ENCODE measurements around the gene GALNT3. TPM values are rescaled to one million over a fixed set of nuclear protein-coding genes. Genes with fewer than 3 reads are reported as not detected.

Gene GALNT3
- 10 to 100 TPM; 21.6 to 87.4 (median 38.4) TPM for polyA plus RNA-seq
- long read RNA-seq, donor 1: 0 reads
- long read RNA-seq, donor 2, transcript GALNT3-201 (11 exons, 3,868 nt): major isoform, 5 of 5 reads
- long read RNA-seq, donor 2, partial matches to known transcripts: 0 of 5 reads
- long read RNA-seq, donor 2, other reads (novel, unspliced or antisense): 0 of 5 reads
- long read RNA-seq, donor 3, partial matches to known transcripts: 18 of 21 reads
- long read RNA-seq, donor 3, other reads (novel, unspliced or antisense): 0 of 21 reads
- long read RNA-seq, donor 4, partial matches to known transcripts: 0 of 1 reads
- long read RNA-seq, donor 4, other reads (novel, unspliced or antisense): 0 of 1 reads
- long read RNA-seq, donor 5, partial matches to known transcripts: 5 of 6 reads
- long read RNA-seq, donor 5, other reads (novel, unspliced or antisense): 0 of 6 reads
- long read RNA-seq, donor 6, transcript GALNT3-201 (11 exons, 3,868 nt): major isoform, 9 of 15 reads
- long read RNA-seq, donor 6, partial matches to known transcripts: 5 of 15 reads
- long read RNA-seq, donor 6, other reads (novel, unspliced or antisense): 0 of 15 reads
- long read RNA-seq, donor 7: 0 reads
- long read RNA-seq, donor 8, partial matches to known transcripts: 0 of 1 reads
- long read RNA-seq, donor 8, other reads (novel, unspliced or antisense): 0 of 1 reads
- long read RNA-seq, donor 9, partial matches to known transcripts: 0 of 3 reads
- long read RNA-seq, donor 9, other reads (novel, unspliced or antisense): 0 of 3 reads
- long read RNA-seq, donor 10, transcript GALNT3-201 (11 exons, 3,868 nt): major isoform, 7 of 13 reads
- long read RNA-seq, donor 10, partial matches to known transcripts: 6 of 13 reads
- long read RNA-seq, donor 10, other reads (novel, unspliced or antisense): 0 of 13 reads

DNA sequence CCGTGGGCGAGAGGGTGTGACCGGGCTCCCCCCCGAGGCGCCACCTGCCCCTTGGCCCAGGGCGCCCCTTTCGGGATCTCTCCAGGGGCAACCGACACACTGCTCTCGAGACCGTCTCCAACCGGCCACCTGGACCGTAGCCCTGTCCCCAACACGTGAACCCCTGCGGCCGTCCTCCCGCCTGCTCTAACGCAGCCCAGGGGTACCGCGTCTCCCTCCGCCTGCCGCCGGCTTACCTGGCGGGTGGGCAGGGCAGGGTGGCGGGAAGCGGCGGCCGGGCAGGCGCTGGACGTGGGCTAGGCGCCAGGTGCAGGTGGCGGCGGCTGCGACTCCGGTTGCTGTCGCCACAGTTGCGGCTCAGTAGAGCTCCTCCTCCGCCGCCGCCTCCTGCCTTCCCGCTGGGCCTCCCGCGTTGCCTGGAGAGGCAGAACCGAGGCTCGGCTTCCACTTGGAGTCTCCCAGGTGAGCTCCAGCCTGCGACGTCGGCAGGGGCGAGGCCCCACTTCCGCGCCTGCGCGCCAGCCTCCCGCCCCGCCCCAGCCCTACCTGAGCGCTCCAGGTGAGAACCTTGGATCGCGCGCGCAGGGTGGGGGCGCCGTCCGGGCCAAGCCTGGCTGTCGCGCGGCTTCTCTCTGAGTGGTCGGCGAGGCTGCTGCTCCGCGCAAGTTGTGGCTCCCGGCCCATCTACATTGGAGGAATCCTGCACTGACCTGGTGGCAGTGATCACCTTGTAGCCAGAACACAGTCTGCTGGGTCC, at the start of gene GALNT3:
GALNT3 (minus strand) TSS at position 469 of the 757 bp plus-strand sequence. CDS start 23,547 bp downstream, outside the sequence.
- Histone ChIP-seq H3K9me3 (ENCODE audit: control insufficient read depth in 2 of 2, insufficient read depth in 1 of 2, low read depth in 1 of 2, low read length in 1 of 2) (no peaks in the 10 kb centered on the region), H3K27ac (ENCODE audit: low read depth in 1 of 3, low read length in 2 of 3) (peak within 1 kb of the TSS; percentile 96 to 97 (median 97)), H3K4me3 (ENCODE audit: low read depth in 1 of 3, low read length in 3 of 3) (peak within 1 kb of the TSS; percentile 68 to 96 (median 70)), H3K36me3 (ENCODE audit: control insufficient read depth in 3 of 3, insufficient read depth in 2 of 3, low read depth in 1 of 3, low read length in 3 of 3) (no peaks in the 10 kb centered on the region), H3K4me1 (ENCODE audit: control insufficient read depth in 3 of 3, insufficient read depth in 2 of 3, low read depth in 1 of 3, low read length in 2 of 3) (no peaks in the 10 kb centered on the region), H3K27me3 (ENCODE audit: control insufficient read depth in 3 of 3, insufficient read depth in 3 of 3, low read length in 3 of 3) (no peaks in the 10 kb centered on the region)
- FAIRE-seq (no peak), DNase-seq (peak; percentile 96 to 97)
- WGBS, 3 donors: 0 to 1% (median 1%) methylated on average over 52 to 70 of the region's 70 CpGs

- FAIRE-seq (no peak), DNase-seq (no peak)
- no peaks in the 10 kb centered on the region for H3K4me1 ChIP-seq (ENCODE audit: control insufficient read depth in 3 of 3, insufficient read depth in 2 of 3, low read depth in 1 of 3, low read length in 2 of 3)
- 80 to 100% (median 100%) methylated on average over 1 of the region's 1 CpG for WGBS, 3 donors
- no peak overlapping the region for H3K4me3 ChIP-seq (ENCODE audit: low read depth in 1 of 3, low read length in 3 of 3)
- no peaks in the 10 kb centered on the region for H3K27me3 ChIP-seq (ENCODE audit: control insufficient read depth in 3 of 3, insufficient read depth in 3 of 3, low read length in 3 of 3)
- H3K9me3 ChIP-seq (ENCODE audit: control insufficient read depth in 2 of 2, insufficient read depth in 1 of 2, low read depth in 1 of 2, low read length in 1 of 2): no peaks in the 10 kb centered on the region
- no peak overlapping the region for H3K27ac ChIP-seq (ENCODE audit: low read depth in 1 of 3, low read length in 2 of 3)
- H3K36me3 ChIP-seq (ENCODE audit: control insufficient read depth in 3 of 3, insufficient read depth in 2 of 3, low read depth in 1 of 3, low read length in 3 of 3): no peaks in the 10 kb centered on the region
Observed at GRCh38 chr2:165843351-165843750, 49.3 kb upstream of the GALNT3 start.

- FAIRE-seq: no peak
- no peaks in the 10 kb centered on the region for H3K36me3 ChIP-seq (ENCODE audit: control insufficient read depth in 3 of 3, insufficient read depth in 2 of 3, low read depth in 1 of 3, low read length in 3 of 3)
- H3K4me3 ChIP-seq (ENCODE audit: low read depth in 1 of 3, low read length in 3 of 3): no peak overlapping the region
Observed at GRCh38 chr2:165840333-165840958, 46.4 kb upstream of the GALNT3 start.

DNA sequence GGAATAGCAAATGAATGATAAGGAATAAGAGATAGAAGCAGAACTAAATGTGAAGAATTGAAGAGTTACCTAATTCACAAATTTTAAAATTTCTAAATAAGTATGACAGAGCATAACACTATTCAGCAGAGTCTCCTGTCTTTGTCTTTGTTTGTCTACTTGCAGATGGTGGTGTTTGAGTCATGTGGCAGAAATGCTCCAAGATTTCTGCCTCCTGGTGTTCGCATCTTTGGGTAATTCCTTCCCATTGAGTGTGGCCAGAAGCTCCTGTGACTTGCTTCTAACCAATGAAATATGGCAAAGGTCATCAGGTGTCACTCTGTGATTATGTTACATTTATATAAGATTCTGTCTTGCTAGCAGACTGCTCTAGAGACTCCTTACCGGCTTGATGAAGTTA, 45.6 kb upstream of the GALNT3 start:
- H3K36me3 ChIP-seq (ENCODE audit: control insufficient read depth in 3 of 3, insufficient read depth in 2 of 3, low read depth in 1 of 3, low read length in 3 of 3): no peaks in the 10 kb centered on the region
- H3K4me1 ChIP-seq (ENCODE audit: control insufficient read depth in 3 of 3, insufficient read depth in 2 of 3, low read depth in 1 of 3, low read length in 2 of 3): no peaks in the 10 kb centered on the region
- no peak overlapping the region for H3K27ac ChIP-seq (ENCODE audit: low read depth in 1 of 3, low read length in 2 of 3)
- no peaks in the 10 kb centered on the region for H3K27me3 ChIP-seq (ENCODE audit: control insufficient read depth in 3 of 3, insufficient read depth in 3 of 3, low read length in 3 of 3)
- DNase-seq (no peak), FAIRE-seq (no peak)
- H3K4me3 ChIP-seq (ENCODE audit: low read depth in 1 of 3, low read length in 3 of 3): no peak overlapping the region
- no peaks in the 10 kb centered on the region for H3K9me3 ChIP-seq (ENCODE audit: control insufficient read depth in 2 of 2, insufficient read depth in 1 of 2, low read depth in 1 of 2, low read length in 1 of 2)
- WGBS, 3 donors: 85 to 95% (median 87%) methylated on average over 2 of the region's 2 CpGs

More at GRCh38 chr2:165840333-165840958, 46.4 kb upstream of the GALNT3 start:
- DNase-seq: no peak
- Histone ChIP-seq H3K4me1 (ENCODE audit: control insufficient read depth in 3 of 3, insufficient read depth in 2 of 3, low read depth in 1 of 3, low read length in 2 of 3) (no peaks in the 10 kb centered on the region), H3K27ac (ENCODE audit: low read depth in 1 of 3, low read length in 2 of 3) (no peak overlapping the region), H3K27me3 (ENCODE audit: control insufficient read depth in 3 of 3, insufficient read depth in 3 of 3, low read length in 3 of 3) (no peaks in the 10 kb centered on the region), H3K9me3 (ENCODE audit: control insufficient read depth in 2 of 2, insufficient read depth in 1 of 2, low read depth in 1 of 2, low read length in 1 of 2) (no peaks in the 10 kb centered on the region)

GRCh38 chr2:165837122-165837521, 43.1 kb upstream of the GALNT3 start:
- WGBS, 3 donors: 72 to 80% (median 80%) methylated on average over 3 of the region's 3 CpGs
- H3K27ac ChIP-seq (ENCODE audit: low read depth in 1 of 3, low read length in 2 of 3): no peak overlapping the region
- H3K4me3 ChIP-seq (ENCODE audit: low read depth in 1 of 3, low read length in 3 of 3): no peak overlapping the region
- no peaks in the 10 kb centered on the region for H3K36me3 ChIP-seq (ENCODE audit: control insufficient read depth in 3 of 3, insufficient read depth in 2 of 3, low read depth in 1 of 3, low read length in 3 of 3)
- H3K27me3 ChIP-seq (ENCODE audit: control insufficient read depth in 3 of 3, insufficient read depth in 3 of 3, low read length in 3 of 3): no peaks in the 10 kb centered on the region
- DNase-seq: no peak
- no peaks in the 10 kb centered on the region for H3K9me3 ChIP-seq (ENCODE audit: control insufficient read depth in 2 of 2, insufficient read depth in 1 of 2, low read depth in 1 of 2, low read length in 1 of 2)
- H3K4me1 ChIP-seq (ENCODE audit: control insufficient read depth in 3 of 3, insufficient read depth in 2 of 3, low read depth in 1 of 3, low read length in 2 of 3): no peaks in the 10 kb centered on the region
- FAIRE-seq: no peak

DNA sequence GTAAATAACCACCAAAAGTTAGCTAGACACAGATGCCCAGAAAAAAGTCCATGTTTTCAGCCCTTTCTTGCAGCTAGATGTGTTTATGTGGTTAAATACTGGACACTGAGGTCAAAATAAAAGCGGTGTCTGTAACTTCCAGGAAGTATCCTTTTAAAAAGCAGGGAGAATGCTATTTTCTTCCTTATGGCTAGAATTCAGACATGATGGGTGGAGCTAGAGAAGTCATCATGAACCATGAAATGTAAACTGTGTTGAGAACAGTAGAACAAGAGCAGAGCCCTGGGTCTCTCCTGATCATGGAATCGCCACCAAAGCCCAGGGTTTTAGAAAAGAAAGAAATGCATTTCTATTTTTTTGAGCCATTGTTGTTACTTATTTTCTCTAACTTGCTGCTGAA, 41.3 kb upstream of the GALNT3 start:
- WGBS, 3 donors: 82 to 91% (median 90%) methylated on average over 2 of the region's 2 CpGs
- no peak for DNase-seq
- Histone ChIP-seq H3K9me3 (ENCODE audit: control insufficient read depth in 2 of 2, insufficient read depth in 1 of 2, low read depth in 1 of 2, low read length in 1 of 2) (no peaks in the 10 kb centered on the region), H3K4me3 (ENCODE audit: low read depth in 1 of 3, low read length in 3 of 3) (no peak overlapping the region), H3K36me3 (ENCODE audit: control insufficient read depth in 3 of 3, insufficient read depth in 2 of 3, low read depth in 1 of 3, low read length in 3 of 3) (no peaks in the 10 kb centered on the region), H3K4me1 (ENCODE audit: control insufficient read depth in 3 of 3, insufficient read depth in 2 of 3, low read depth in 1 of 3, low read length in 2 of 3) (no peaks in the 10 kb centered on the region), H3K27me3 (ENCODE audit: control insufficient read depth in 3 of 3, insufficient read depth in 3 of 3, low read length in 3 of 3) (no peaks in the 10 kb centered on the region), H3K27ac (ENCODE audit: low read depth in 1 of 3, low read length in 2 of 3) (no peak overlapping the region)
- no peak for FAIRE-seq

DNA sequence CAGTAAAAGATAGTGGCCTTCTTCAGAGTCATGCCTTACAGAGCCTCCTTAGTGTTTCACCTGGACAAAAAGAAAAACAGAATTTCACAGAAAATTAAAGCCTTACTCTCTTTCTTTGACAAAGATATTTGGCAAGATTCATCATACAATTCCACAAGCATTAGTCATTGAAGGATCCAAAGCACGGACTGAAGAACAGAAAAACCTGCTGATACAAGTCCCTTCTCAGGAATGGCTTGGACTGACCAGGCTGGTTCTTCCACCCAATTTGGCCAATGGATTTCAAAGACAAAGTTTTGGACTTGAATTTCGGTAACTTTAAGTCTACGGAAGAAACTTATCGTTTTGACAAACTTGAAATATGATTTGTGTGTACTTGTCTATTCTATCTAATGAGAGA, 39.1 kb upstream of the GALNT3 start:
- DNase-seq (no peak), FAIRE-seq (no peak)
- Histone ChIP-seq H3K36me3 (ENCODE audit: control insufficient read depth in 3 of 3, insufficient read depth in 2 of 3, low read depth in 1 of 3, low read length in 3 of 3) (no peaks in the 10 kb centered on the region), H3K9me3 (ENCODE audit: control insufficient read depth in 2 of 2, insufficient read depth in 1 of 2, low read depth in 1 of 2, low read length in 1 of 2) (no peaks in the 10 kb centered on the region), H3K27me3 (ENCODE audit: control insufficient read depth in 3 of 3, insufficient read depth in 3 of 3, low read length in 3 of 3) (no peaks in the 10 kb centered on the region), H3K27ac (ENCODE audit: low read depth in 1 of 3, low read length in 2 of 3) (no peak overlapping the region), H3K4me1 (ENCODE audit: control insufficient read depth in 3 of 3, insufficient read depth in 2 of 3, low read depth in 1 of 3, low read length in 2 of 3) (no peaks in the 10 kb centered on the region), H3K4me3 (ENCODE audit: low read depth in 1 of 3, low read length in 3 of 3) (no peak overlapping the region)
- WGBS, 3 donors: 88 to 94% (median 90%) methylated on average over 4 of the region's 4 CpGs

DNA sequence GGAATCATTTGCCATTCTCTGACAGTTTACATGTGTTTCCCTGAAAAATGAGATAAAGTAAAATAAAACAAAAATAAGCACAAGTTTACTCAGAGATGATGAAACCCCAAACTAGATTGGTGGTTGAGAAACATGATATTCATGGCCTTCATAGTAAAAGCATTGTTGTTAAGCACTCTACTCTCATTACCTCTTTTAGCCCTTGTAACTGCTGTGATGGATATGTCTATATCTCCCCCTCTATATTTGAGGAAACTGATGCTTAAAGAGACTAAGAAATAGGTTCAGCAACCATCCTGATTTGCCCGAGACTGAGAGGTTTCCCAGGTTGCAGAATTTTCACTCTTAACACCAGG, 33.9 kb upstream of the GALNT3 start:
- Histone ChIP-seq H3K4me1 (ENCODE audit: control insufficient read depth in 3 of 3, insufficient read depth in 2 of 3, low read depth in 1 of 3, low read length in 2 of 3) (no peaks in the 10 kb centered on the region), H3K4me3 (ENCODE audit: low read depth in 1 of 3, low read length in 3 of 3) (no peak overlapping the region), H3K27me3 (ENCODE audit: control insufficient read depth in 3 of 3, insufficient read depth in 3 of 3, low read length in 3 of 3) (no peaks in the 10 kb centered on the region), H3K9me3 (ENCODE audit: control insufficient read depth in 2 of 2, insufficient read depth in 1 of 2, low read depth in 1 of 2, low read length in 1 of 2) (no peaks in the 10 kb centered on the region), H3K36me3 (ENCODE audit: control insufficient read depth in 3 of 3, insufficient read depth in 2 of 3, low read depth in 1 of 3, low read length in 3 of 3) (no peaks in the 10 kb centered on the region), H3K27ac (ENCODE audit: low read depth in 1 of 3, low read length in 2 of 3) (no peak overlapping the region)
- WGBS, 3 donors: 67 to 89% (median 85%) methylated on average over 1 of the region's 1 CpG
- DNase-seq (no peak), FAIRE-seq (no peak)

All from small intestine (tissue), 16 donors.